ENCODE measurements around the gene PPP1R7.

Gene PPP1R7

DNA sequence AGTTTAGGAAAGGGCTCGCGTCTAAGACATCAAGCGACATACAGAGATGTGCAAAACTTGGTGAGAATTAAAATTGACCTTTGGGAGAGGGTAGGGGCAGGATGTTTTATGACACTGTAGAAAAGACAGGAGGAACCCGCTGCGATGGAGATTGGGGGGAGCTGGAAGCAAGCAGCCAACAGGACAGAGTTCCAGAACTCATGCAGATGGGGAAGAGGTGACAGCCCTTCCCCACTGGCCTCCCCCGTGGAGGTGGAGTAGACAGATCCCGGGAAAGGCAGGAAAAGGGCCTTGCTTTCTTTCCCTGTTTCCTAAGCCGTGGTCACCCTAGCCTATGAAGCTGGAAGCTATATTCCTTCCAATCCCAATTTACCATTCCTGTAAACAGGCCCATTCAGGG lies 77.3 kb downstream of the PPP1R7 start:
- no peaks in the 10 kb centered on the region for H3K27me3 ChIP-seq (replicated peaks; ENCODE audit: control insufficient read depth, insufficient read depth, low read length, poor library complexity, severe bottlenecking)
- no peak for DNase-seq
- peaks cover 37% of the 10 kb centered on the region for H3K36me3 ChIP-seq (ENCODE audit: control insufficient read depth, insufficient read depth, low read length)
- no peaks in the 10 kb centered on the region for H3K9me3 ChIP-seq (ENCODE audit: control insufficient read depth, low read length)
- H3K27ac ChIP-seq (ENCODE audit: insufficient read depth, low read length, poor library complexity, severe bottlenecking): no peak overlapping the region
- no peak overlapping the region for H3K4me3 ChIP-seq (ENCODE audit: insufficient read depth, low read depth, low read length, poor library complexity, severe bottlenecking)
- no peaks in the 10 kb centered on the region for H3K4me1 ChIP-seq (ENCODE audit: control insufficient read depth, insufficient read depth, low read length, poor library complexity, severe bottlenecking)

DNA sequence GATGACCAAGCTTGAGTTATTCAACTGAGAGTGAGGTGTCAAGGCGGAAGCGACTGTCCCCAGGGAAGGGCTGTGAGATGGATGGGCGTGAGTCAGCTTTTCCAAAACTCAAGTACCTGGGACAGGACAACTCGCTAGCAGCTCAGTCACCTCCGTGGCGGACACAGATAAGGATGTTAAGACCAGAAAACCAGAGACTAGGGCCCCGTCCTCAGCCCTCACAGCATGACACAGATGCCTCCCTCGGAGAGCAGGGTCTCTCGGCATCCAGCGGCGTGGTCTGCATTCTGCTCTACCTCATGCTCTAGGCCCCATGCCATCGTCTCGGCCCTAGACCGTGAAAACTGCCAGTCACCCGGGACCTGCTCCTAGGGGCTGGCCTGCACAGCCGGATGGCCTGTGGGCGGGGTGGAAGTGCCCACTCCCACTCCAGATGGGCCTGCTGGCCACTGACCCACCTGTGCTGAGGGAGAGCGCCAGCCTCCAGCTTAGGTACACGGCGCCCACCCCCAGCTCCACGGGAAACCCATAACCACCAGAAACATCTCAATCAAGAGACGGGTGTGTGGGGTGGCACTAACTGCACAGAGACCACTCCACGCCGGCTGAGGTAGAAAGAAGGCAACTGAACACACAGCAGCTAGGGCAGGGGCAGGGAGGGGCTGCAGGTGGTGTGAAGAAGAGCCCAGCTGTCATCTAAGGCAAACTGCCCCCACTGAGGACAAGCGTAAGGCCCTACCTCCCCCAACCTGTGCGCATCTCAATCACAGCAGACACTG lies 78.0 kb downstream of the PPP1R7 start:
- Histone ChIP-seq H3K4me3 (ENCODE audit: insufficient read depth, low read depth, low read length, poor library complexity, severe bottlenecking) (no peak overlapping the region), H3K36me3 (ENCODE audit: control insufficient read depth, insufficient read depth, low read length) (peaks cover 44% of the 10 kb centered on the region), H3K27ac (ENCODE audit: insufficient read depth, low read length, poor library complexity, severe bottlenecking) (no peak overlapping the region), H3K9me3 (ENCODE audit: control insufficient read depth, low read length) (no peaks in the 10 kb centered on the region), H3K27me3 (replicated peaks; ENCODE audit: control insufficient read depth, insufficient read depth, low read length, poor library complexity, severe bottlenecking) (no peaks in the 10 kb centered on the region), H3K4me1 (ENCODE audit: control insufficient read depth, insufficient read depth, low read length, poor library complexity, severe bottlenecking) (no peaks in the 10 kb centered on the region)
- DNase-seq: no peak

DNA sequence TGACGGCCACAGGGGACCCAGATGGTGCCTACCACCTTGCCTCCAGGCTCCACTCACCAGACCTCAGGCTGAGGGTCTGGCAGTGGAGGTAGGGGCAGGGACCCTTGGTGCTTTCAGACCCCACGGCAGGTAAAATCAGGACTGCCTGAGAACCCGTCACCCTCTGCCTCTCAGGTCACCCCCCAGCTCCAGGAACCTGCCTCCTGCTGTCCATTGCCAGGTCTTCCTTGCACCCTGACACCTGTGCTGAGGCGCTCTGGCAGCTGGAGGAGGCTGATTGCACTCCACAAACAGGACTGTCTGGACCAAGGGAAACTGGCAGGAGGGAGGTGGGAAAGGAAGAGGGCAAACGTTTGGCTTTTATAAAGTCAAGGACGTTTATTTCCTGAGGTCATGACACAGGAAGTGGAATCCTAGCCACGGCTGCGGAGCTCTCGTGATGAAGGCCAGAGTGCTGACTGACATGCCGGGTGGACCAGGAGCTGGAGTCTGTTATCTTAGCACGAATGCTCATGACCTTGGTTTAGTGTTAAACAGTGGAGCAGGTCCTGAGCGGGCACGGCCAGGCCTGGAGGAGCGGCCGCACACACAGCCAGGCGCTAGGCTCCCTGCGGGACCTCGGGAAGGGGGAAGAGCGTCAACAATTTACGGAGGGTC lies 78.7 kb downstream of the PPP1R7 start:
- Histone ChIP-seq H3K4me1 (ENCODE audit: control insufficient read depth, insufficient read depth, low read length, poor library complexity, severe bottlenecking) (no peaks in the 10 kb centered on the region), H3K9me3 (ENCODE audit: control insufficient read depth, low read length) (no peaks in the 10 kb centered on the region), H3K27ac (ENCODE audit: insufficient read depth, low read length, poor library complexity, severe bottlenecking) (no peak overlapping the region), H3K36me3 (ENCODE audit: control insufficient read depth, insufficient read depth, low read length) (peaks cover 51% of the 10 kb centered on the region), H3K27me3 (replicated peaks; ENCODE audit: control insufficient read depth, insufficient read depth, low read length, poor library complexity, severe bottlenecking) (no peaks in the 10 kb centered on the region), H3K4me3 (ENCODE audit: insufficient read depth, low read depth, low read length, poor library complexity, severe bottlenecking) (no peak overlapping the region)
- DNase-seq: no peak

DNA sequence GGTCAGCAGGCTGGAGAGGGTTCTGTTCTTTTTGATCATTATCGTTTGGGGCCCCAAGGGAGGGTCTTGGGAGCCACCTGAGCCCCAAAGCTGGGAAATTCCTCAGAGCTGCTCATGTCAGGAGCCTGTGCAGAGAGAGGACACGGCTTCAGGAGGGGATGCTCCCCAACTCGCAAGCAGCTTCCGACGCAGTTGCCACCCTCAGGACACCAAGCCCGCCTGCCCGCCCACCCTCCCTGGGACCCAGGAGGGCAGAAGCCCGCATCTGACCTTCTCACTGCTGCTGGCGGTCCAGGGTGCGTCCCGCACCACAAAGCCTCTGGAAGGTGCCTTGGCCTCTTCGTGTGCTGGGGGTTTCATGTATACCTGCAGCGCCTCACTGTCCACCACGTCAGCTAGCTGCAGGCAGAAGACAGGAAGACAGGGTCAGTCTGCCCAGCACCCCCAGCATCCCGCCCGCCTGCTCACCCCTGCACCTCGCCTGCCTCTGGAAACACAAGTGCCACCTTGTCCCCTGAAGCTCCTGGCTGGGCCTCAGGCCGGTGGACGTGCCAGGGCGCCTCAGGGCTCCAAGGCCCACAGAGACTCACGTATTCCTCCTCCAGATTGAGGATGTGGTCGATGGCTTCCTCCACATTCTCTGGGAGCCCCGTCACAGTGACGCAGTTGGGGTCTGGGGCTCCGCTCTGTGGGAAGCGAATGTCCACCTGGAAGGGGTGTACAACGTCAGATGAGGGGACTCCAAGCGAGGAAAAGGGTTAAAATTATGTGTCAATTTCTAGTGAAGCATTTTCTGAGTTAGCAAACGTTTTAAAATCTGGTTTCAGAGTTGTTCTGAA lies 79.5 kb downstream of the PPP1R7 start:
- peaks cover 58% of the 10 kb centered on the region for H3K36me3 ChIP-seq (ENCODE audit: control insufficient read depth, insufficient read depth, low read length)
- no peak for DNase-seq

DNA sequence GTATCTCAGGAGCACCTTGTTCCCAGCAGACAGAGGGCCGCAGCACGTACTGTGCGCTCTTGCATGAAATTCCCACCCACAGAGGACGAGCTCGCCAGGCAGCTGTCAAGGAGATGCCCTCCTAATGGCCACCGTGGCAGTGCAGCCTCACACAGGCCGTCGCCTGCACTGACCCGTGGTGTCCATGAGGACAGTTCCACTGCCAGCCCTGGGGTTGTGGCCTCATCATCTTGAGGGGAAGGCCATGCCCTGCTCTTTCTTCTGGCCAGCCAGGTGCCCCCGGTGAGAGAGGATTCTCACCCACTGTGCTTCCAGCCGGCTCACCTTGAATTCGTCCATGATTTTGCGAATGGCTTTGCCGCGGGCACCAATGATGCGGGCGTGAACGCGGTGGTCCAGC lies 80.2 kb downstream of the PPP1R7 start:
- DNase-seq: no peak
- H3K4me3 ChIP-seq (ENCODE audit: insufficient read depth, low read depth, low read length, poor library complexity, severe bottlenecking): no peak overlapping the region
- H3K36me3 ChIP-seq (ENCODE audit: control insufficient read depth, insufficient read depth, low read length): peaks cover 65% of the 10 kb centered on the region
- H3K9me3 ChIP-seq (ENCODE audit: control insufficient read depth, low read length): no peaks in the 10 kb centered on the region
- no peak overlapping the region for H3K27ac ChIP-seq (ENCODE audit: insufficient read depth, low read length, poor library complexity, severe bottlenecking)
- H3K4me1 ChIP-seq (ENCODE audit: control insufficient read depth, insufficient read depth, low read length, poor library complexity, severe bottlenecking): no peaks in the 10 kb centered on the region
- no peaks in the 10 kb centered on the region for H3K27me3 ChIP-seq (replicated peaks; ENCODE audit: control insufficient read depth, insufficient read depth, low read length, poor library complexity, severe bottlenecking)

More for the DNA sequence above, 79.5 kb downstream of the PPP1R7 start:
- Histone ChIP-seq H3K27me3 (replicated peaks; ENCODE audit: control insufficient read depth, insufficient read depth, low read length, poor library complexity, severe bottlenecking) (no peaks in the 10 kb centered on the region), H3K9me3 (ENCODE audit: control insufficient read depth, low read length) (no peaks in the 10 kb centered on the region), H3K4me1 (ENCODE audit: control insufficient read depth, insufficient read depth, low read length, poor library complexity, severe bottlenecking) (no peaks in the 10 kb centered on the region), H3K27ac (ENCODE audit: insufficient read depth, low read length, poor library complexity, severe bottlenecking) (no peak overlapping the region), H3K4me3 (ENCODE audit: insufficient read depth, low read depth, low read length, poor library complexity, severe bottlenecking) (no peak overlapping the region)

DNA sequence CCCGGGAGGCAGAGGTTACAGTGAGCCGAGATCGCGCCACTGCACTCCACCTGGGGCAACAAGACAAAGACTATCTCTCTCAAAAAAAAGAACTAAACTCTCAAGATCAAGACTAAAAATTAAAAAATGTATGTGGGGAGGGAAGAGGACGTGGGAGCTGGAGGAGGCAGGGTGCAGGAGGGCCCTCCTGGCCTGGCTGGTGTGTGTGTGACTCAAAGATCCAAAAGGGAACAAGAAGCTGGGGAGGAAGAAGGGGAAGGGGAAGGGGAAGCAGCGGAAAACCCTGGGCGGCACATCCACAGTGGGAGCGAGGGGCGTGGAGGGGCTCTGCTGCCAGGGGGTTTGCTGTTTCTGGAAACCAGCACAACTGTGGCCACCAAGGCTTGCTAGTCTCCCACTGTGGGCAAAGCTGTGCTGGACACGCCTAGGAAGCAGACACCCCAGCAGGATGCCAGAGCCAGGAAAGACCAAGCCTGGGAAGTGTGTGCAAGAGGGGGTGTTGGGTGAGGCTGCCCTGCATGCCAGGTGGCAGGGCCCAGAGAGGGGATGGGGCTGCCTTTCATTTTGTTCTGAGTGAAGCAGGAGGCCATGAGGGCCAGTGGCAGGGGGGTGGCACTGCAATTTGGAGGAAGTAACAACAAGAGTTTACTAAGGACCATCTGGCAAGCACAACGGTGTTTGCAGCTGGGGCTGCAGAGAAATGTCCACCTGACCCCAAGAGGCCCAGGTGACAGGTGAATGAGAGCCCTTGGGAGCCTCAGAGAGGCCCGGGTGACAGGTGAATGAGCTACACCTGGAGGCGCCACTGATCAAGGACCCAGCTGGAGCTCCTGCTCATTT lies 82.7 kb downstream of the PPP1R7 start:
- no peak overlapping the region for H3K4me3 ChIP-seq (ENCODE audit: insufficient read depth, low read depth, low read length, poor library complexity, severe bottlenecking)
- peaks cover 84% of the 10 kb centered on the region for H3K36me3 ChIP-seq (ENCODE audit: control insufficient read depth, insufficient read depth, low read length)
- H3K27ac ChIP-seq (ENCODE audit: insufficient read depth, low read length, poor library complexity, severe bottlenecking): no peak overlapping the region
- no peaks in the 10 kb centered on the region for H3K9me3 ChIP-seq (ENCODE audit: control insufficient read depth, low read length)
- DNase-seq: no peak
- no peaks in the 10 kb centered on the region for H3K27me3 ChIP-seq (replicated peaks; ENCODE audit: control insufficient read depth, insufficient read depth, low read length, poor library complexity, severe bottlenecking)
- no peaks in the 10 kb centered on the region for H3K4me1 ChIP-seq (ENCODE audit: control insufficient read depth, insufficient read depth, low read length, poor library complexity, severe bottlenecking)

All from effector memory CD4-positive, alpha-beta T cell (primary cell).